Measurements from ENCODE around the gene ACAN. TPM values are rescaled to one million over a fixed set of nuclear protein-coding genes. Genes with fewer than 3 reads are reported as not detected.

Gene ACAN
- total RNA-seq, 2 donors from 2014 or later: 1.6 TPM; not detected in 1

- no peak for TF ChIP-seq POLR2A (IDR thresholded peaks at IDR 0.05)
- H3K4me1 ChIP-seq: no peaks in the 10 kb centered on the region
- H3K27ac ChIP-seq: no peak overlapping the region
- H3K9me3 ChIP-seq: no peaks in the 10 kb centered on the region
- H3K27me3 ChIP-seq: no peaks in the 10 kb centered on the region
- no peaks in the 10 kb centered on the region for H3K36me3 ChIP-seq (replicated peaks in 1 of 2; ENCODE audit: insufficient read depth in 1 of 2, low read depth in 2 of 2)
- intact Hi-C loops (cut with DNase I): no loop called here
- ATAC-seq (no peak), DNase-seq (no peak)
- H3K4me3 ChIP-seq: no peak overlapping the region
- WGBS, 2 donors: 69% methylated on average over 4 of the region's 4 CpGs
These were observed 10.7 kb downstream of the ACAN start for GRCh38 chr15:88813960-88814359.

DNA sequence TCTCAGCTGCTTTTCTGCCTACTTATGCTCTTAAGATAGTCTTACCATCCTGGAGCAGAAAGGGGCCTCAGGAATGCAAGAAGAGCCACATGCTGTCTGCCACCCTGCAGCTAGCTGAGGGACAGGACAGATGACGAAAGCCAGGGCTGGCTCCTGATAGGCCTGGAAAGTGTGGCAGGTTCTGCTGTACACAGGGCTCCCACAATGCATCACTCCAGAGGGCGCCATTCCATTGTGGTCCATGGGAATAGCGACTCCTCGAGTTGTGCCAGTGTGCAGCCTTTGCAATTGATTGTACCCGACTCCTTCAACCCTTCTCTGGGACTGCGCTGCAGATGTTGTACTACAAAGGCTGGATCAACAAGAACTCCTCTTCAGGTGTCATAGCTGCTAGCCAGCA is 11.2 kb downstream of the ACAN start:
- H3K9me3 ChIP-seq: no peaks in the 10 kb centered on the region
- H3K4me3 ChIP-seq: no peak overlapping the region
- DNase-seq: no peak
- TF ChIP-seq POLR2A (IDR thresholded peaks at IDR 0.05): no peak
- TF ChIP-seq, protein P1, sequence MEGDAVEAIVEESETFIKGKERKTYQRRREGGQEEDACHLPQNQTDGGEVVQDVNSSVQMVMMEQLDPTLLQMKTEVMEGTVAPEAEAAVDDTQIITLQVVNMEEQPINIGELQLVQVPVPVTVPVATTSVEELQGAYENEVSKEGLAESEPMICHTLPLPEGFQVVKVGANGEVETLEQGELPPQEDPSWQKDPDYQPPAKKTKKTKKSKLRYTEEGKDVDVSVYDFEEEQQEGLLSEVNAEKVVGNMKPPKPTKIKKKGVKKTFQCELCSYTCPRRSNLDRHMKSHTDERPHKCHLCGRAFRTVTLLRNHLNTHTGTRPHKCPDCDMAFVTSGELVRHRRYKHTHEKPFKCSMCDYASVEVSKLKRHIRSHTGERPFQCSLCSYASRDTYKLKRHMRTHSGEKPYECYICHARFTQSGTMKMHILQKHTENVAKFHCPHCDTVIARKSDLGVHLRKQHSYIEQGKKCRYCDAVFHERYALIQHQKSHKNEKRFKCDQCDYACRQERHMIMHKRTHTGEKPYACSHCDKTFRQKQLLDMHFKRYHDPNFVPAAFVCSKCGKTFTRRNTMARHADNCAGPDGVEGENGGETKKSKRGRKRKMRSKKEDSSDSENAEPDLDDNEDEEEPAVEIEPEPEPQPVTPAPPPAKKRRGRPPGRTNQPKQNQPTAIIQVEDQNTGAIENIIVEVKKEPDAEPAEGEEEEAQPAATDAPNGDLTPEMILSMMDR (IDR thresholded peaks at IDR 0.05): no peak
- no peaks in the 10 kb centered on the region for H3K27me3 ChIP-seq
- H3K36me3 ChIP-seq (replicated peaks in 1 of 2; ENCODE audit: insufficient read depth in 1 of 2, low read depth in 2 of 2): no peaks in the 10 kb centered on the region
- H3K4me1 ChIP-seq: no peaks in the 10 kb centered on the region
- intact Hi-C loops (cut with DNase I): no loop called here
- ATAC-seq: no peak
- no peak overlapping the region for H3K27ac ChIP-seq
- WGBS, 2 donors: 71 to 81% methylated on average over 2 to 6 of the region's 6 CpGs

DNA sequence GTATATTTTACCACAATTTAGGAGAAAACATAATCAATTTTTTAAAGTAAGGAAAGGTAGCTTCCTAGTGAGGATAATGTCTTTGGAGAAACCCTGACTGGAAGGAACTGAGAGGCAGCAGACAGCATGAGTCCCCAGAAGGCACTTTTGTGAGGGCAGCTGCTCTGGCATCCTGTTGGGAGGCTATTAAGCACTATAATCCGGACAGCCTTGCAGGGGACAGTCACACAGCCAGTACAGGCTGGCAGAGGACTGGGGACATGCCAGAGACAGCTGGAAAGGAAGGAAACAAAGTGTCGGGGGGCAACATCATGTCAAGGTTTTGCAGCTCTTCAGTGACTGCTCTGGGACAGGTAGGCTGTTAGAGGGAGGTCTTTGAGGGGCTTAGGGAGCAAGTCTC is 15.7 kb downstream of the ACAN start:
- no peak for ATAC-seq
- Histone ChIP-seq H3K27ac (no peak overlapping the region), H3K4me1 (no peaks in the 10 kb centered on the region), H3K27me3 (no peaks in the 10 kb centered on the region), H3K9me3 (no peaks in the 10 kb centered on the region), H3K36me3 (replicated peaks in 1 of 2; ENCODE audit: insufficient read depth in 1 of 2, low read depth in 2 of 2) (no peaks in the 10 kb centered on the region), H3K4me3 (no peak overlapping the region)
- TF ChIP-seq POLR2A (IDR thresholded peaks at IDR 0.05): no peak
- TF ChIP-seq, protein P1 (IDR thresholded peaks at IDR 0.05): no peak
- intact Hi-C loops (cut with DNase I): no loop called here
- DNase-seq: no peak
- 41 to 51% methylated on average over 2 of the region's 2 CpGs for WGBS, 2 donors

DNA sequence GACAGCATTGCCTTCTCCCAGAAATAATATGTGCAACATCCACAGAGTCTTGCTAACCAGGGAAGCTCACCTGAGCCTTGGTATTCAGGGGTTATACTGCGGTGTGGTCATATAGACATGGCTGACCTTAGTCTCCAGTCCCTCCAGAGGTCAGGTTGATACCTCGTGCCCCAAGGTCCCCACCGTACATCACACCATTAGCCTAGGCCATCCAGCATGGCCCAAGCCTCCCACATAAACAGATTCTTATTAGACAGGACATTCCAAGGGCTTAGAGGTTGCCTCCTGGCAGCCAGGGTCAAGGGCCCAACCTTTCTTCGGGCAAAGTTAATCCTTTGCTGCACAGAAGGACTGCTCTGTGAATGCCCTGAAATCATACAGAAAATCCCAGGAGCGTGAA is 18.8 kb downstream of the ACAN start:
- DNase-seq (no peak), ATAC-seq (no peak)
- intact Hi-C loops (cut with DNase I): no loop called here
- H3K4me3 ChIP-seq: no peak overlapping the region
- H3K27ac ChIP-seq: no peak overlapping the region
- H3K9me3 ChIP-seq: no peaks in the 10 kb centered on the region
- no peak for TF ChIP-seq POLR2A (IDR thresholded peaks at IDR 0.05)
- TF ChIP-seq, protein P1 (IDR thresholded peaks at IDR 0.05): no peak
- H3K27me3 ChIP-seq: no peaks in the 10 kb centered on the region
- 66 to 94% methylated on average over 5 of the region's 5 CpGs for WGBS, 2 donors
- H3K4me1 ChIP-seq: no peaks in the 10 kb centered on the region
- no peaks in the 10 kb centered on the region for H3K36me3 ChIP-seq (replicated peaks in 1 of 2; ENCODE audit: insufficient read depth in 1 of 2, low read depth in 2 of 2)

GRCh38 chr15:88828791-88829190 is 25.6 kb downstream of the ACAN start:
- Histone ChIP-seq H3K27me3 (no peaks in the 10 kb centered on the region), H3K27ac (no peak overlapping the region), H3K36me3 (replicated peaks in 1 of 2; ENCODE audit: insufficient read depth in 1 of 2, low read depth in 2 of 2) (no peaks in the 10 kb centered on the region), H3K4me1 (no peaks in the 10 kb centered on the region), H3K4me3 (no peak overlapping the region), H3K9me3 (no peaks in the 10 kb centered on the region)
- WGBS, 2 donors: 36 to 40% methylated on average over 5 of the region's 5 CpGs
- intact Hi-C loops (cut with DNase I): no loop called here
- DNase-seq: no peak
- no peak for ATAC-seq
- TF ChIP-seq POLR2A (IDR thresholded peaks at IDR 0.05): no peak
- TF ChIP-seq, protein P1 (IDR thresholded peaks at IDR 0.05): no peak
